ENCODE results near the gene MTHFSD. TPM values are rescaled to one million over a fixed set of nuclear protein-coding genes. Genes with fewer than 3 reads are reported as not detected.

The MTHFSD gene
- polyA plus RNA-seq, 1 donor (not counting 4 experiments of a cell fraction or from before 2014, with no cell fraction given), result 14.7 TPM

- Histone ChIP-seq H2AFZ (ENCODE audit: control insufficient read depth, low read length) (no peak overlapping the region), H3K4me1 (ENCODE audit: control insufficient read depth, extremely low read depth, insufficient read depth, low read length) (peaks cover 17% of the 10 kb centered on the region), H3K9ac (ENCODE audit: control insufficient read depth, extremely low read depth, insufficient read depth, low read length) (no peak overlapping the region), H3K4me3 (ENCODE audit: control insufficient read depth in 2 of 3, extremely low read depth in 1 of 3, insufficient read depth in 2 of 3, low read depth in 1 of 3, low read length in 3 of 3) (no peak overlapping the region), H3K27ac (ENCODE audit: control insufficient read depth, insufficient read depth, low read length) (no peak overlapping the region), H4K20me1 (ENCODE audit: control insufficient read depth, extremely low read depth, insufficient read depth, low read length) (no peaks in the 10 kb centered on the region), H3K79me2 (ENCODE audit: control insufficient read depth, insufficient read depth, low read length) (no peaks in the 10 kb centered on the region), H3K36me3 (ENCODE audit: control insufficient read depth in 2 of 2, extremely low read depth in 1 of 2, insufficient read depth in 2 of 2, low read length in 2 of 2) (no peaks in the 10 kb centered on the region), H3K9me1 (ENCODE audit: control insufficient read depth, extremely low read depth, insufficient read depth, low read length) (no peaks in the 10 kb centered on the region), H3K9me3 (ENCODE audit: control insufficient read depth, low read depth, low read length) (no peaks in the 10 kb centered on the region), H3K27me3 (ENCODE audit: control insufficient read depth, extremely low read depth, insufficient read depth, low read length) (peaks cover 15% of the 10 kb centered on the region), H3K4me2 (ENCODE audit: control insufficient read depth, extremely low read depth, insufficient read depth, low read depth, low read length) (no peak overlapping the region)
- dilution Hi-C loops (cut with MboI; ENCODE audit: extremely low pct_ligation_motif_present, low sequenced_read_pairs), result loop anchor here (25.0 kb wide), 1 partner anchor 702 kb away; no protein-coding TSS in a partner anchor
- FAIRE-seq, result no peak
- no peak for DNase-seq (ENCODE audit: low read depth, low spot score)
- TF ChIP-seq EZH2 (IDR thresholded peaks at IDR 0.05; ENCODE audit: low read length) (no peak), CTCF (optimal IDR thresholded peaks at IDR 0.05 in 1 of 3, IDR thresholded peaks at IDR 0.05 in 1 of 3, conservative IDR thresholded peaks at IDR 0.05 in 1 of 3; ENCODE audit: extremely low read depth in 1 of 3, insufficient read depth in 2 of 3, low read length in 3 of 3) (no peak)
These were observed 4.8 kb upstream of the MTHFSD start for GRCh38 chr16:86559802-86560305.

GRCh38 chr16:86558355-86559193, 3.5 kb upstream of the MTHFSD start:
- FAIRE-seq (no peak), DNase-seq (ENCODE audit: low read depth, low spot score) (no peak)
- Histone ChIP-seq H3K79me2 (ENCODE audit: control insufficient read depth, insufficient read depth, low read length) (peaks cover 9% of the 10 kb centered on the region), H3K4me3 (ENCODE audit: control insufficient read depth in 2 of 3, extremely low read depth in 1 of 3, insufficient read depth in 2 of 3, low read depth in 1 of 3, low read length in 3 of 3) (no peak overlapping the region), H3K9ac (ENCODE audit: control insufficient read depth, extremely low read depth, insufficient read depth, low read length) (no peak overlapping the region), H3K4me1 (ENCODE audit: control insufficient read depth, extremely low read depth, insufficient read depth, low read length) (peaks cover 15% of the 10 kb centered on the region), H3K4me2 (ENCODE audit: control insufficient read depth, extremely low read depth, insufficient read depth, low read depth, low read length) (no peak overlapping the region), H3K27ac (ENCODE audit: control insufficient read depth, insufficient read depth, low read length) (no peak overlapping the region), H3K9me1 (ENCODE audit: control insufficient read depth, extremely low read depth, insufficient read depth, low read length) (no peaks in the 10 kb centered on the region), H3K9me3 (ENCODE audit: control insufficient read depth, low read depth, low read length) (no peaks in the 10 kb centered on the region), H2AFZ (ENCODE audit: control insufficient read depth, low read length) (no peak overlapping the region), H3K36me3 (ENCODE audit: control insufficient read depth in 2 of 2, extremely low read depth in 1 of 2, insufficient read depth in 2 of 2, low read length in 2 of 2) (no peaks in the 10 kb centered on the region), H3K27me3 (ENCODE audit: control insufficient read depth, extremely low read depth, insufficient read depth, low read length) (peaks cover 5% of the 10 kb centered on the region), H4K20me1 (ENCODE audit: control insufficient read depth, extremely low read depth, insufficient read depth, low read length) (no peaks in the 10 kb centered on the region)
- dilution Hi-C loops (cut with MboI; ENCODE audit: extremely low pct_ligation_motif_present, low sequenced_read_pairs), result loop anchor here (25.0 kb wide), 1 partner anchor 704 kb away; no protein-coding TSS in a partner anchor
- TF ChIP-seq EZH2 (IDR thresholded peaks at IDR 0.05; ENCODE audit: low read length) (no peak), CTCF (optimal IDR thresholded peaks at IDR 0.05 in 1 of 3, IDR thresholded peaks at IDR 0.05 in 1 of 3, conservative IDR thresholded peaks at IDR 0.05 in 1 of 3; ENCODE audit: extremely low read depth in 1 of 3, insufficient read depth in 2 of 3, low read length in 3 of 3) (no peak)
